Large intestine (tissue), 3 donors: Measurements from ENCODE around the gene SDHAF2. TPM values are rescaled to one million over a fixed set of nuclear protein-coding genes. Genes with fewer than 3 reads are reported as not detected.
"Not testable (repeated sequence)": the region's sequence is repeated elsewhere in the genome, so short reads cannot be mapped to it uniquely, and the experiment has no call there.

Source experiments
- DNase-seq, 2 donors: peaks; one replicate each; pipeline versions ENCODE4 v3.0.0 to v3.0.0-alpha.2; 2013
- H3K27ac ChIP-seq: one replicate; pipeline ENCODE4 v1.5.1; 2013; ENCODE audit warnings: low read length
- H3K27me3 ChIP-seq: 2 replicates; pipeline ENCODE4 v1.6.1; 2013; ENCODE audit warnings: low read length; ENCODE audit not compliant: control insufficient read depth, insufficient read depth
- H3K36me3 ChIP-seq: 2 replicates; pipeline ENCODE4 v1.6.1; 2013; ENCODE audit warnings: low read length; ENCODE audit not compliant: control insufficient read depth, insufficient read depth
- H3K4me1 ChIP-seq: one replicate; pipeline ENCODE4 v1.6.1; 2013; ENCODE audit warnings: low read length; ENCODE audit not compliant: control insufficient read depth, insufficient read depth
- H3K4me3 ChIP-seq: one replicate; pipeline ENCODE4 v1.5.1; 2013; ENCODE audit warnings: low read length
- H3K9me3 ChIP-seq: one replicate; pipeline ENCODE4 v1.6.1; 2013; ENCODE audit warnings: mild to moderate bottlenecking, low read depth, low read length, moderate library complexity; ENCODE audit not compliant: control insufficient read depth
- WGBS: methylation state at CpG from one replicate; pipeline ENCODE4 v1.1.5; 2013; ENCODE audit warnings: low lambda C conversion rate; ENCODE audit not compliant: insufficient coverage; 5-methylcytosine and 5-hydroxymethylcytosine counted together
- polyA plus RNA-seq: library from polyadenylated mRNA; unstranded; fragments of 120-200 nt; gene quantifications from one replicate; pipeline ENCODE4 v1.2.1, GENCODE V29; 2013

SDHAF2 gene
- polyA plus RNA-seq, 1 donor = 38.1 TPM

DNA sequence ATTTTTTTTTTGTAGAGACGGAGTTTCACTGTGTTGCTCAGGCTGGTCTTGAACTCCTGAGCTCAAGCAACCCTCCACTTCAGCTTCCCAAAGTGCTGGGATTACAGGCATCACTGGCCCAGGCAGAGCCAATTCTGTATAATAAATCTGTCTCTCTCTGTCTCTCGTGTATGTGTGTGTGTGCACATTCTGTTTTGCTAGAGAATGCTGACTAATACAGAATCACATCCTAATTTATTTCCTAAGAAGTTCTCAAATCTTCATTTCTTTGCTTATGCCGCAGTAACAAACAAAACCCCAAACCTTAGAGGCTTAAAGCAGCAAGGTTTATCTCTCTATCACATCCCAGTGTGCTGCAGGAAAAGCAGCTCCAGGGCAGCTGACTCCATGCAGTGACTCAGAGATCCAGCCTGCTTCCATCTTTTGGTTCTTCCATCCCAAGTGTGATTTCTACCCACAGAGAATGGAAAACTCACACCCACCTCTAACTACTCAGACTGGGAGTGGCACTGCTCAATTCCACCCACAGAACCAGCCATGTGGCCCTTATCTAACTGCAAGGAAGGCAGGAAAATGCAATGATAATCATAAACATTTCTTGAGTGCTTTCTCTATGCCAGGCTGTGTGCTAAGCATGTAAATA, 43.6 kb downstream of the SDHAF2 start:
- no peak for DNase-seq
- Histone ChIP-seq H3K27me3 (no peaks in the 10 kb centered on the region), H3K9me3 (no peaks in the 10 kb centered on the region), H3K27ac (no peak overlapping the region), H3K4me1 (peaks cover 11% of the 10 kb centered on the region), H3K36me3 (peaks cover 5% of the 10 kb centered on the region), H3K4me3 (no peak overlapping the region)
- no CpG with 5 or more reads among the region's 3 CpGs for WGBS

DNA sequence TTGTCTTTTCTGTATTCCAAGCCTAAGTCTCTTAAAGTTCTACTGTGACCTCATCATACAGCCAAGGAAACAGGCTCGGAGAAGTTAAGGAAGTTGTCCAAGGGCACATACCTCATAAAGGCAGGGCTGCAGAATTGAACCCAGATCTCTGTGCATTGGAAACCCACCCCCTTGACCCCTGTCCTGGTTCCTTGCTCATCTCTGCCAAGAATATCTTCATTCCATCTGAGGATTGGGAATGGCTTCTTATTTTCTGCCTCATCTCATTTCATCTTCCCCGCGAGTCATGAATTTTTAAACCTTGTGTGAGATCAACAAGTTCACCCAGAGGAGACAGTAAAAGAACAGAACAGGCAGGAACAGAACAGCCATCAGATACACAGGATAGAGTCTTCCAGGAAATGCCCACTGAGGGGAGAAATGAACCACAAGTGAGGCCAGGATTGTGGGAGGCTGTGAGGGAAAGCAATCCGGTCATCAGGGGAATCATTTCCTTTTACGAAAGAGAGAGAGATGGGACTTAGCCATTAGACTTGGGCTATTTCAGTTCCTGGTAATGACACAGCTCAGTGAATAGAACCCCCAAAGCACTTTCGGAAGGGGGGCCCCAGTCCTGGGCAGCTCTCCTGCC, 44.2 kb downstream of the SDHAF2 start:
- Histone ChIP-seq H3K4me1 (peaks cover 11% of the 10 kb centered on the region), H3K9me3 (no peaks in the 10 kb centered on the region), H3K27ac (no peak overlapping the region), H3K36me3 (peaks cover 5% of the 10 kb centered on the region), H3K4me3 (no peak overlapping the region), H3K27me3 (no peaks in the 10 kb centered on the region)
- WGBS = 100% methylated on average over 1 of the region's 6 CpGs
- DNase-seq = no peak

DNA sequence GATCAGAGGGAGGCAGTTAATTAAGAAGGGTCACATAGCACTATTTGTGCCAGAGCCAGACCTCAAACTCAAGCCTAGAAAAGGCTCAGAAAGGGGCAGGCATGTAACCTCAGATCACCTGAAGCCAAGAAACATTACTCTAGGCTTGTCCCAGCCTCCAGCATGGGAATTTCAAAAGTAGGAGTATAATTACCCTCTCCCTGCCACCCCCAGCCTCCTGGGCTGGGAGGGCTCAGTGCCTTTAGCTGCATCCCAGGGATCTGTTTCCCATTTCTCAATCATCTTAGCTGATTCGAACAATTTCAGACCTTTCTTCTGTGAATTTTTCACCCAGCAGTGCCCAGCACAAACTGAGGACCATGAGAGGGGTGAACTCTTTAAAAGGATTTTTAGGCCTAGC, 45.5 kb downstream of the SDHAF2 start:
- Histone ChIP-seq H3K4me3 (no peak overlapping the region), H3K27me3 (no peaks in the 10 kb centered on the region), H3K4me1 (peaks cover 11% of the 10 kb centered on the region), H3K27ac (no peak overlapping the region), H3K36me3 (peaks cover 5% of the 10 kb centered on the region), H3K9me3 (no peaks in the 10 kb centered on the region)
- no CpG with 5 or more reads among the region's 1 CpG for WGBS
- DNase-seq = no peak

DNA sequence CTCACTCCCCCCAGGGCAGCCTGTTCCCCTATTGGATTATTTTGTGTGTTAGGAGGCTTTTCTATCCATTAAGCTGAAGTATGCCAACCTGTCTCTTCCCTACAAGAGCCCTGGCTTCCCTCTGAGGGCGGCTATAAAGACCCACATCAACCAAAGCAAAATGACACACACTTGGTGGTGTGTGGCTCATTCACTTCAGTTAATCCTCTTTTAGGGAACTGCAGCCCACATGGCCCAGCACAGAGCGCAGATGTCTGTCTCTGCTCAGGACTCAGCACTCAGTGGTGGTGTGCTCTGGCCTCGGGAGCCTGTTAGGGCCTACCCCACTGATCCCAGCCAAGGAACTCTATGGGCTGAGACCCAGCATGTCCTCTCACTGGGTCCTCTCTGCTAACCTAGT, 46.4 kb downstream of the SDHAF2 start:
- Histone ChIP-seq H3K9me3 (no peaks in the 10 kb centered on the region), H3K27me3 (no peaks in the 10 kb centered on the region), H3K4me1 (peaks cover 16% of the 10 kb centered on the region), H3K27ac (no peak overlapping the region), H3K4me3 (no peak overlapping the region), H3K36me3 (no peaks in the 10 kb centered on the region)
- no peak for DNase-seq
- no CpG with 5 or more reads among the region's 3 CpGs for WGBS

DNA sequence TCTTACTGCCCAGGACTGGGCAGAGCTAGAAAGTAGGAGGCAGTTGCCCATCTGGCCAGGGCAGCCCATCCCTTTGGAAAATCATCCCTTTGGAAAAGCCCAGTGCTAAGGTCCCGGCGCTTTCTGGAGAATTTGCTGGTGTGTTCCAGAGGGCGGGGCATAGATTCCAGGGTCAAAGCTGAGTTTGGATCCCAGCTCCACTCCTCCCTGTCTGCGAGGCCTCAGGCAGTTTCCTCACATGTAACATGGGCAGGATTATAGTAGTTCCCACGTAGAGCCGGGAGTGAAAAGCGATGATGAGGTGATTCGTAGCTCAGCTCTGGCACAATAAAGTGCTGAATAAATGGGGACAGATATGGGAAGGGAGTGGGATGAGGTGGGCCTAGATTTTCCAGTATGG, 47.2 kb downstream of the SDHAF2 start:
- Histone ChIP-seq H3K4me3 (no peak overlapping the region), H3K4me1 (peaks cover 16% of the 10 kb centered on the region), H3K36me3 (no peaks in the 10 kb centered on the region), H3K27me3 (no peaks in the 10 kb centered on the region), H3K27ac (no peak overlapping the region), H3K9me3 (no peaks in the 10 kb centered on the region)
- no peak for DNase-seq
- WGBS = 40% methylated on average over 1 of the region's 8 CpGs

DNA sequence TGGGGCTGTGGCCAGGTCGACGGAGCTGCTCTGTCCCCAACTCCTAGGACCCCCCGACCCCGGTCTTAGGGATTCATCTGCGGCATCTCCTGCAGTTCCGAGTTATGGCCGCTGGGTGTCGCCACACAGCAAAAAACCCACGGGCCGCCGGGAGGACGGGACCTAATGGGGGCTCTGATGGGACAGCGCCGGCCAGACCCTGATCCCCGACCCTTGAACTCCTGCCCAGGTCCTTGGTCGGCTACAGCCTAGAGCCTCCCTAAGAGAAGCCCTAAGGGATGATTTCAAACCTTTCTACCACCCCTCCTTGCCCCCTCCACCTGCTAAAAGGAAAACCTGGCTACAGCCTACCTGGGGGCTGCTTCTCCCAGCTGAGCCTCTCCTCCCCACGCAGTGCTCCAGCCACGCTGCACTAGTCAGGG, 47.8 kb downstream of the SDHAF2 start:
- DNase-seq = no peak
- WGBS = no CpG with 5 or more reads among the region's 18 CpGs

DNA sequence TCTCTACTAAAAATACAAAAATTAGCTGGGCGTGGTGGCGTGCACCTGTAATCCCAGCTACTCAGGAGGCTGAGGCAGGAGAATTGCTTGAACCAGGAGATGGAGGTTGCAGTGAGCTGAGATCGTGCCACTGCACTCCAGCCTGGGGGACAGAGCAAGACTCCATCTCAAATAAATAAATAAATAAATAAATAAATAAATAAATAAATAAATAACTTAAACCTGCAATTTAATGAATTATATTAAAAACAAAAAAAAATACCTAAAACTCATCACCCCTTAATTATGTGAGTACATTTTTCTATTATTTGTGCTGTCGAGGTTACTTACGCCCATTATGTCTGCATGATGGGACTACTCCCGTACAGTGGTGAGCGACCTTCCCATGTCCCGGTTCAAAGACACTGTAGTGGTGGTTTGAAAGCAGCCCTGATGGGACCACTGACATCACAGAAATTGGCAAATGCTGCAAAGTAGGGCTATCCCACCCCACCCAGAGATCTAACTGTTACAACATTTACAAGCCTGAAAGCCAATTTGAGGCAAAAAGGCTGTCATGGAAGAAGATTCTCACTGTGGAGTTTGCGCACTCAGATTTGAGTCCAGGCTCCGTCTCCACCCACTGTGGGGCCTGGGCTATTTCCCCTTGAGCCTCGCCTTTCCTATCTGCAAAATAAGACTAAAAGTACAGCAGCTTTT, 49.6 kb downstream of the SDHAF2 start:
- not testable (repeated sequence) for H3K9me3 ChIP-seq, H3K27ac ChIP-seq, DNase-seq, H3K27me3 ChIP-seq, H3K36me3 ChIP-seq, H3K4me3 ChIP-seq
- 74% methylated on average over 3 of the region's 11 CpGs for WGBS
- peaks cover 16% of the 10 kb centered on the region for H3K4me1 ChIP-seq

More for the DNA sequence above, 47.8 kb downstream of the SDHAF2 start:
- Histone ChIP-seq H3K9me3 (no peaks in the 10 kb centered on the region), H3K27ac (no peak overlapping the region), H3K27me3 (no peaks in the 10 kb centered on the region), H3K4me3 (no peak overlapping the region), H3K36me3 (no peaks in the 10 kb centered on the region), H3K4me1 (peaks cover 16% of the 10 kb centered on the region)

DNA sequence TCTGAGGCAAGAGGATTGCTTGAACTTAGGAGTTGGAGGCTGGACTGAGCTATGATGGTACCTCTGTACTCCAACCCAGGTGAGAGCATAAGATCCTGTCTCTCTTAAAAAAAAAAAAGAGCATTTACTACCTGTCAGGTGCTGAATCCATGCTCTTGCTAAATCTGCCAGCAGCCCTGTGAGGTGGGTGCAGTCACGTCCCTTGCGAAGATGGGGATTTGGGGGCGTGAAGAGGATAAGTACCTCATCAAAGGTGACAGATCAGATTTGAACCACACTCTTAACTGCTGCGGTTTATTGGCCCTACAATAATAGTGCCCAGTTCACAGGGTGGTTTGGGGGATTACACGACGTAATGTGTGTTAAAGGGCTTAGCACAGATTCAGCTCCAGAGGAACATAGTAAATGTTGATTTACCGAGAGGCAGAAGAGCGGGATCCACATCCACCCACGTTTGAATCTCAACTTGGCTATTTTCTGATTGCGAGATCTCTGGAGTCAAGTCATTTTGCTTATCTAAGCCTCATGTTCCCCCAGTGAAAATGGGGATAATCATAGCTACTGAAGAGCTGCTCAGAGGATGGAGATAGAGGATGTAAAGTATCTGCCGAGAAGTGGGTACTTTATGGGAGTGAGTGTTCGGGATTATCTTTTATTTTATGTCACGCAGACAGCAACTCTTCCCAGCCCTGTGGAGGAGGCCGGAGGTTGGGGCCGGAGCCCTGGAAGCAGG, 50.5 kb downstream of the SDHAF2 start:
- H3K4me3 ChIP-seq = no peak overlapping the region
- no peak overlapping the region for H3K27ac ChIP-seq
- H3K4me1 ChIP-seq = peaks cover 16% of the 10 kb centered on the region
- no peaks in the 10 kb centered on the region for H3K9me3 ChIP-seq
- no peaks in the 10 kb centered on the region for H3K27me3 ChIP-seq
- DNase-seq = no peak
- WGBS = 50% methylated on average over 1 of the region's 15 CpGs
- H3K36me3 ChIP-seq = no peaks in the 10 kb centered on the region

DNA sequence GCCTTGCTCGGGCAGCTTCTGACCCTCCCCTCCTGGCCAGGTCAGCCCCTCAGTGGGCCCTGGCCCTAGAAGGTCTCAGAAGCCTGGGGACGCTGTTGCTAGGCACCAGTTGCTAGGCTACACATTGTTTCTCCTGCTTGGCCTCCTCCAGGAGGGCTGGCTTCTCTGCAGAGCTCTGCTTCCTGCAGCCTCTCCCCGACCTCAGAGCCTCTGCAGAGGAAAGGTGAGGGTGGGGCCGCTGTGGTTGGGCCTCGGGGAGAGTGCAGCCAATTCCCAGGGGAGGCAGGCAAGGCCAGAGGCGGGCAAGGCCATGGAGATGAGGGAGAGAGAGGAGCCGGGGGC, 51.0 kb downstream of the SDHAF2 start:
- no peaks in the 10 kb centered on the region for H3K27me3 ChIP-seq
- no CpG with 5 or more reads among the region's 7 CpGs for WGBS
- H3K27ac ChIP-seq = no peak overlapping the region
- peaks cover 16% of the 10 kb centered on the region for H3K4me1 ChIP-seq
- no peaks in the 10 kb centered on the region for H3K9me3 ChIP-seq
- peak; percentile 32 to 47 for DNase-seq
- no peaks in the 10 kb centered on the region for H3K36me3 ChIP-seq
- no peak overlapping the region for H3K4me3 ChIP-seq

DNA sequence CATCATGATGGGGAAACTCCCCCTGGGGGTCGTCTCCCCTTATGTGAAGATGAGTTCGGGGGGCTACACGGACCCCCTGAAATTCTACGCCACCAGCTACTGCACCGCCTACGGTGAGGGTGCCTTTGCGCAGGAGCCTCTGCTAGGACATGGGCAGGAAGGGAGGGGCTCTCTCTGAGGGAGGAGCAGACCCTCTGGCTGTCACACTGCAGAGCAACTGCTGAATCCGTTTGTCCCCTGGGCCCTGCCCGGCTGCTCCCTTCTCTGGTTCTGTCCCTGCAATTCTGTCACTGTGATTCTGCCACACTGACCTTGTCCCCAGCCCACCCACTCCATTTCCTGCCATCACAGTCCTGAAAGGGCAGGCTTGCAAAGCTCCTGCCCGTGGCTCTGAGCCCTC, 51.9 kb downstream of the SDHAF2 start:
- no peak for DNase-seq
- Histone ChIP-seq H3K4me3 (no peak overlapping the region), H3K4me1 (peaks cover 16% of the 10 kb centered on the region), H3K36me3 (no peaks in the 10 kb centered on the region), H3K9me3 (no peaks in the 10 kb centered on the region), H3K27me3 (no peaks in the 10 kb centered on the region), H3K27ac (no peak overlapping the region)
- WGBS = no CpG with 5 or more reads among the region's 10 CpGs
